DOHH2 (cell line): ENCODE data around the gene NYAP2.

ENCODE experiments used
- EZH2phosphoT487 ChIP-seq: fragments of 200-600 bp; sonication (generic); IDR thresholded peaks from 2 replicates; pipeline ENCODE4 v1.6.1; 2017; ENCODE audit warnings: borderline replicate concordance, mild to moderate bottlenecking, antibody characterized with exemption, low read length, moderate library complexity, mixed read lengths
- TF ChIP-seq, protein P1 (sequence below): fragments of 200-600 bp; sonication (generic); IDR thresholded peaks from one replicate; pipeline ENCODE4 v1.5.1; 2014; ENCODE audit warnings: antibody characterized with exemption, mild to moderate bottlenecking, low read depth, low read length; ENCODE audit not compliant: poor library complexity, severe bottlenecking

DNA sequence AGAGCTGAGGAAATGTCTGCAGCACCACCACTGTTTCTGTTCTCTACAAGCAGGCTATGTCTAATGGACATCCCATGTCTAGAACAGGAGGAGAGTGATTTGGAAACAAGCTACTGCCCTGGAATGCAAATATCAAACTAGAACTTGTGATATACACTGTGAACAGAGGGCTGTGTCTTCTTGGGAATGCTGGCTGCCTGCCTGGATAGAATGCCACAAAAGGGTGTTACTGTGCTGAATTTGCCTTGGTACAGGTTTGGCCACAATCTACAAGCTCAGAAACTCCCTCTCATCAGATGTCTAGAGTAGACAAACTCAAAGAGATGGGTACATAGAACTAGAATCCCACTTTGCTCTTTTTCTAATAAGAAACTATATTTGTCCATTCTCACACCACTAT is 170.5 kb downstream of the NYAP2 start:
- TF ChIP-seq, protein P1, sequence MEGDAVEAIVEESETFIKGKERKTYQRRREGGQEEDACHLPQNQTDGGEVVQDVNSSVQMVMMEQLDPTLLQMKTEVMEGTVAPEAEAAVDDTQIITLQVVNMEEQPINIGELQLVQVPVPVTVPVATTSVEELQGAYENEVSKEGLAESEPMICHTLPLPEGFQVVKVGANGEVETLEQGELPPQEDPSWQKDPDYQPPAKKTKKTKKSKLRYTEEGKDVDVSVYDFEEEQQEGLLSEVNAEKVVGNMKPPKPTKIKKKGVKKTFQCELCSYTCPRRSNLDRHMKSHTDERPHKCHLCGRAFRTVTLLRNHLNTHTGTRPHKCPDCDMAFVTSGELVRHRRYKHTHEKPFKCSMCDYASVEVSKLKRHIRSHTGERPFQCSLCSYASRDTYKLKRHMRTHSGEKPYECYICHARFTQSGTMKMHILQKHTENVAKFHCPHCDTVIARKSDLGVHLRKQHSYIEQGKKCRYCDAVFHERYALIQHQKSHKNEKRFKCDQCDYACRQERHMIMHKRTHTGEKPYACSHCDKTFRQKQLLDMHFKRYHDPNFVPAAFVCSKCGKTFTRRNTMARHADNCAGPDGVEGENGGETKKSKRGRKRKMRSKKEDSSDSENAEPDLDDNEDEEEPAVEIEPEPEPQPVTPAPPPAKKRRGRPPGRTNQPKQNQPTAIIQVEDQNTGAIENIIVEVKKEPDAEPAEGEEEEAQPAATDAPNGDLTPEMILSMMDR, result no peak
- no peak for TF ChIP-seq EZH2phosphoT487
